Keratinocyte (primary cell): ENCODE results near the gene CEP43. TPM values are rescaled to one million over a fixed set of nuclear protein-coding genes. Genes with fewer than 3 reads are reported as not detected.

Experiments used
- DNase-seq: peaks from one replicate; pipeline ENCODE4 v3.0.0-alpha.2; 2011; ENCODE audit warnings: low read depth, missing footprints, low spot score
- FAIRE-seq: peaks from 2 replicates; lab custom pipeline; 2011; peaks lifted over from hg19 to GRCh38; lab: Jason Lieb, UNC
- H2AFZ ChIP-seq: 2 replicates; pipeline ENCODE4 v1.6.0; 2012; ENCODE audit warnings: low read length, control low read depth, inconsistent platforms; ENCODE audit not compliant: control insufficient read depth
- H3K27ac ChIP-seq: 2 replicates; pipeline ENCODE4 v1.5.1; 2011; ENCODE audit warnings: low read length; ENCODE audit not compliant: control insufficient read depth, insufficient read depth
- H3K27me3 ChIP-seq: 3 replicates; pipeline ENCODE4 v1.6.0; 2011; ENCODE audit warnings: low read length; ENCODE audit not compliant: control insufficient read depth, insufficient read depth; ENCODE audit errors: extremely low read depth
- H3K36me3 ChIP-seq, 2 experiments: 2 replicates in 1 of 2; 3 replicates in 1 of 2; pipeline ENCODE4 v1.5.1; 2011; ENCODE audit warnings: low read length in 2 of 2, mild to moderate bottlenecking in 1 of 2; ENCODE audit not compliant: control insufficient read depth in 2 of 2, insufficient read depth in 2 of 2; ENCODE audit errors: extremely low read depth in 1 of 2
- H3K4me1 ChIP-seq: 3 replicates; pipeline ENCODE4 v1.5.1; 2011; ENCODE audit warnings: low read length; ENCODE audit not compliant: control insufficient read depth, insufficient read depth; ENCODE audit errors: extremely low read depth
- H3K4me2 ChIP-seq: 3 replicates; pipeline ENCODE4 v1.6.0; 2011; ENCODE audit warnings: low read depth, low read length; ENCODE audit not compliant: control insufficient read depth, insufficient read depth; ENCODE audit errors: extremely low read depth
- H3K4me3 ChIP-seq, 3 experiments: fragments of 200-600 bp in 1 of 3; sonication (generic) in 1 of 3; 2 replicates in 2 of 3; 3 replicates in 1 of 3; pipeline ENCODE4 v1.5.1; 2011 to 2016; ENCODE audit warnings: low read length in 3 of 3, mild to moderate bottlenecking in 3 of 3, control low read depth in 2 of 3, inconsistent platforms in 1 of 3, low read depth in 1 of 3, mixed read lengths in 1 of 3, mixed run types in 1 of 3, moderate library complexity in 1 of 3; ENCODE audit not compliant: control insufficient read depth in 2 of 3, insufficient read depth in 2 of 3; ENCODE audit errors: extremely low read depth in 1 of 3
- H3K79me2 ChIP-seq: 2 replicates; pipeline ENCODE4 v1.6.0; 2012; ENCODE audit warnings: low read length; ENCODE audit not compliant: control insufficient read depth, insufficient read depth
- H3K9ac ChIP-seq: 3 replicates; pipeline ENCODE4 v1.6.0; 2011; ENCODE audit warnings: low read length; ENCODE audit not compliant: control insufficient read depth, insufficient read depth; ENCODE audit errors: extremely low read depth
- H3K9me1 ChIP-seq: 3 replicates; pipeline ENCODE4 v1.6.0; 2011; ENCODE audit warnings: low read length; ENCODE audit not compliant: control insufficient read depth, insufficient read depth; ENCODE audit errors: extremely low read depth
- H3K9me3 ChIP-seq: 2 replicates; pipeline ENCODE4 v1.5.1; 2012; ENCODE audit warnings: low read depth, low read length; ENCODE audit not compliant: control insufficient read depth
- H4K20me1 ChIP-seq: 3 replicates; pipeline ENCODE4 v1.6.0; 2011; ENCODE audit warnings: low read length; ENCODE audit not compliant: control insufficient read depth, insufficient read depth; ENCODE audit errors: extremely low read depth
- CTCF ChIP-seq, 3 experiments: IDR thresholded peaks in 1 of 3; conservative IDR thresholded peaks in 1 of 3; optimal IDR thresholded peaks in 1 of 3; 2 replicates in 2 of 3; 3 replicates in 1 of 3; pipeline versions ENCODE3 to v1.5.1; 2011; ENCODE audit warnings: low read length in 3 of 3, mild to moderate bottlenecking in 3 of 3, moderate library complexity in 2 of 3, control low read depth in 1 of 3, inconsistent platforms in 1 of 3; ENCODE audit not compliant: insufficient read depth in 2 of 3; ENCODE audit errors: extremely low read depth in 1 of 3
- EZH2 ChIP-seq: IDR thresholded peaks from one replicate; pipeline ENCODE4 v1.6.1; 2012; ENCODE audit warnings: inconsistent platforms, mild to moderate bottlenecking, low read length, moderate library complexity
- dilution Hi-C: fragments of 300-500 bp; cut with MboI; formaldehyde crosslinking; loops from one replicate; pipeline ENCODE4 v1.7.0; 2020; ENCODE audit warnings: low sequenced_read_pairs; ENCODE audit not compliant: extremely low pct_ligation_motif_present
- polyA plus RNA-seq, 5 experiments: library from polyadenylated mRNA; depleted of rRNA in 3 of 5; stranded (reverse) in 3 of 5; stranded (forward) in 1 of 5; unstranded in 1 of 5; fragments of >200 nt; gene quantifications; 1 replicate in 1 of 5; 2 replicates in 3 of 5; 3 replicates in 1 of 5; pipeline versions ENCODE4 v1.2.1 to v1.2.3, GENCODE V29; 2011 to 2012; ENCODE audit warnings: missing spikeins in 2 of 5, low read depth in 1 of 5, low replicate concordance in 1 of 5
- small RNA-seq, 3 experiments: library from RNA; depleted of rRNA; stranded (forward); fragments of <200 nt; gene quantifications; one replicate each; pipeline ENCODE3, GENCODE V24; 2012; ENCODE audit warnings: low read depth in 3 of 3, low replicate concordance in 1 of 3; ENCODE audit not compliant: insufficient read length in 3 of 3

Gene CEP43
- polyA plus RNA-seq, 1 donor (not counting 4 experiments of a cell fraction or from before 2014, with no cell fraction given), result 18.4 TPM

GRCh38 chr6:167047554-167047953 lies 48.4 kb downstream of the CEP43 start:
- dilution Hi-C loops, result no loop called here
- Histone ChIP-seq H3K36me3 (no peaks in the 10 kb centered on the region), H3K9me3 (no peaks in the 10 kb centered on the region), H3K9ac (no peak overlapping the region), H3K4me1 (no peaks in the 10 kb centered on the region), H3K4me3 (no peak overlapping the region), H2AFZ (no peak overlapping the region), H3K27me3 (no peaks in the 10 kb centered on the region), H4K20me1 (no peaks in the 10 kb centered on the region), H3K9me1 (no peaks in the 10 kb centered on the region), H3K27ac (no peak overlapping the region), H3K4me2 (no peak overlapping the region), H3K79me2 (no peaks in the 10 kb centered on the region)
- no peak for DNase-seq
- no peak for TF ChIP-seq CTCF (optimal IDR thresholded peaks at IDR 0.05 in 1 of 3, IDR thresholded peaks at IDR 0.05 in 1 of 3, conservative IDR thresholded peaks at IDR 0.05 in 1 of 3; ENCODE audit: extremely low read depth in 1 of 3, insufficient read depth in 2 of 3, low read length in 3 of 3)
- no peak for TF ChIP-seq EZH2
- FAIRE-seq, result no peak

Small RNA genes within 50 kb of the gene (small RNA-seq; reads per million reads assigned to genes)
- 0 to 0.75 (median 0) reads per million in 3 experiments for gene MIR3939

Other genes with a start within 250 kb of the CEP43 start
- gene RNASET2, start 42.8 kb upstream of the CEP43 start, polyA plus RNA-seq, result 15.4 to 21.5 TPM (median 20.3 TPM) in 3 replicates
- gene CCR6, start 123.7 kb downstream of the CEP43 start, polyA plus RNA-seq, result not detected in 3 replicates
- not detected in 3 replicates for gene GPR31, start 158.6 kb downstream of the CEP43 start, polyA plus RNA-seq